Gastrocnemius medialis (tissue), 4 donors: ENCODE results near the gene MRPL20. TPM values are rescaled to one million over a fixed set of nuclear protein-coding genes. Genes with fewer than 3 reads are reported as not detected.

Source experiments
- ATAC-seq, 2 donors: fragments of 150-250 bp; one replicate each; pipeline ENCODE4 v1.9.1; 2016
- DNase-seq, 2 donors: peaks; one replicate each; pipeline ENCODE4 v3.0.0-alpha.2; 2019
- H3K27ac ChIP-seq, 4 donors: fragments of 200-600 bp; sonication (generic); 1 replicate in 1 of 4; 2 replicates in 3 of 4; pipeline ENCODE4 v1.5.1; 2016 to 2018; ENCODE audit warnings: mild to moderate bottlenecking in 2 of 4, moderate library complexity in 1 of 4
- H3K27me3 ChIP-seq, 3 donors: fragments of 200-600 bp; sonication (generic) in 2 of 3; 1 replicate in 1 of 3; 2 replicates in 2 of 3; pipeline versions ENCODE4 v1.5.1 to v1.6.0; 2016 to 2019; ENCODE audit warnings: mild to moderate bottlenecking in 1 of 3, moderate library complexity in 1 of 3
- H3K36me3 ChIP-seq, 2 donors: fragments of 200-600 bp; sonication (generic) in 1 of 2; one replicate each; pipeline ENCODE4 v1.5.1; 2017 to 2018
- H3K4me1 ChIP-seq, 2 donors: fragments of 200-600 bp; sonication (generic) in 1 of 2; one replicate each; pipeline ENCODE4 v1.5.1; 2016 to 2017; ENCODE audit warnings: mild to moderate bottlenecking in 2 of 2
- H3K4me3 ChIP-seq, 4 donors: fragments of 200-600 bp; sonication (generic) in 3 of 4; 1 replicate in 1 of 4; 2 replicates in 3 of 4; pipeline ENCODE4 v1.5.1; 2016 to 2019; ENCODE audit warnings: mild to moderate bottlenecking in 2 of 4
- H3K9me3 ChIP-seq, 3 donors: fragments of 200-600 bp; sonication (generic) in 2 of 3; 1 replicate in 1 of 3; 2 replicates in 2 of 3; pipeline ENCODE4 v1.5.1; 2016 to 2019
- CTCF ChIP-seq, 5 experiments: fragments of 450-650 bp in 3 of 5; fragments of 200-600 bp in 2 of 5; sonication (generic) in 2 of 5; IDR thresholded peaks in 4 of 5; conservative IDR thresholded peaks in 1 of 5; 1 replicate in 4 of 5; 2 replicates in 1 of 5; pipeline ENCODE4 v1.5.1; 2016 to 2019; ENCODE audit warnings: antibody characterized with exemption in 5 of 5, mild to moderate bottlenecking in 3 of 5, moderate library complexity in 3 of 5
- POLR2A ChIP-seq, 2 donors: fragments of 450-650 bp; IDR thresholded peaks; one replicate each; pipeline ENCODE4 v1.6.1; 2017; ENCODE audit warnings: antibody characterized with exemption in 2 of 2, mild to moderate bottlenecking in 2 of 2, moderate library complexity in 2 of 2
- in situ Hi-C, 4 donors: fragments of 200-750 bp; cut with MboI; loops; one replicate each; pipeline versions ENCODE4 v1.15.0 to v1.8.0; 2017; ENCODE audit warnings: low sequenced_read_pairs in 4 of 4
- intact Hi-C: fragments of 100-400 bp; cut with DNase I; formaldehyde crosslinking; loops from one replicate; pipeline ENCODE4 v1.15.1; 2023; ENCODE audit warnings: low total_unique reads
- total RNA-seq, 4 donors: library from RNA; depleted of rRNA; stranded (reverse); fragments of >200 nt; gene quantifications; one replicate each; pipeline versions ENCODE4 v1.1.0 to v1.2.3, GENCODE V29; 2016

The MRPL20 gene
- total RNA-seq, 4 donors from 2014 or later, result 167 to 260 (median 203) TPM

- Histone ChIP-seq H3K9me3 (no peaks in the 10 kb centered on the region), H3K4me1 (peaks cover 13 to 38% of the 10 kb centered on the region in 2 donors), H3K27ac (peak overlapping the region in 2 of 4 donors; percentile 9 to 28), H3K4me3 (no peak overlapping the region), H3K27me3 (peaks cover 8 to 33% (median 28%) of the 10 kb centered on the region in 3 donors), H3K36me3 (no peaks in the 10 kb centered on the region)
- DNase-seq (peak in 1 of 2 donors; percentile 12), ATAC-seq (no peak)
- TF ChIP-seq POLR2A (IDR thresholded peaks at IDR 0.05), result no peak
- no peak for TF ChIP-seq CTCF (IDR thresholded peaks at IDR 0.05 in 4 of 5, conservative IDR thresholded peaks at IDR 0.05 in 1 of 5)
- intact Hi-C loops (loop anchor here (1.0 kb wide), 1 partner anchor 18 kb away; no protein-coding TSS in a partner anchor), in situ Hi-C loops (no loop called here)
Measured at GRCh38 chr1:1354271-1355247, 52.5 kb downstream of the MRPL20 start.

GRCh38 chr1:1353389-1354151 is 53.5 kb downstream of the MRPL20 start:
- H3K4me1 ChIP-seq, result peaks cover 13 to 32% of the 10 kb centered on the region in 2 donors
- H3K27me3 ChIP-seq, result peaks cover 0 to 25% (median 25%) of the 10 kb centered on the region in 3 donors
- H3K36me3 ChIP-seq, result no peaks in the 10 kb centered on the region
- in situ Hi-C loops (no loop called here), intact Hi-C loops (loop anchor here (1.0 kb wide), 1 partner anchor 19 kb away; no protein-coding TSS in a partner anchor)
- H3K27ac ChIP-seq, result peak overlapping the region; percentile 11 to 67 (median 46)
- no peak overlapping the region for H3K4me3 ChIP-seq
- no peaks in the 10 kb centered on the region for H3K9me3 ChIP-seq
- ATAC-seq, result no peak
- no peak for TF ChIP-seq POLR2A (IDR thresholded peaks at IDR 0.05)
- no peak for TF ChIP-seq CTCF (IDR thresholded peaks at IDR 0.05 in 4 of 5, conservative IDR thresholded peaks at IDR 0.05 in 1 of 5)
- DNase-seq, result peak in 1 of 2 donors; percentile 17

GRCh38 chr1:1352786-1353388 is 54.2 kb downstream of the MRPL20 start:
- in situ Hi-C loops, result no loop called here
- Histone ChIP-seq H3K27ac (peak overlapping the region; percentile 11 to 67 (median 46)), H3K4me1 (peaks cover 16 to 35% of the 10 kb centered on the region in 2 donors), H3K9me3 (no peaks in the 10 kb centered on the region), H3K36me3 (no peaks in the 10 kb centered on the region), H3K27me3 (peaks cover 0 to 19% (median 18%) of the 10 kb centered on the region in 3 donors), H3K4me3 (no peak overlapping the region)
- ATAC-seq (no peak), DNase-seq (no peak)
- TF ChIP-seq CTCF (IDR thresholded peaks at IDR 0.05 in 4 of 5, conservative IDR thresholded peaks at IDR 0.05 in 1 of 5) (no peak), POLR2A (IDR thresholded peaks at IDR 0.05) (no peak)
- intact Hi-C loops, result no loop called here

Other genes with a start within 250 kb of the MRPL20 start
- gene TTLL10, start 233.4 kb downstream of the MRPL20 start, total RNA-seq, result under 1 TPM in 2 of 4 donors, not detected in 2; 0.13 to 0.16 TPM
- not detected for gene TNFRSF18, start 200.7 kb downstream of the MRPL20 start, total RNA-seq
- 1 to 10 TPM in 1 of 4 donors, under 1 TPM in 2, not detected in 1; 0.42 to 2.1 (median 0.46) TPM for gene TNFRSF4, start 193.1 kb downstream of the MRPL20 start, total RNA-seq
- 10 to 100 TPM; 51.0 to 94.2 (median 79.4) TPM for gene SDF4, start 175.3 kb downstream of the MRPL20 start, total RNA-seq
- gene B3GALT6, start 175.1 kb downstream of the MRPL20 start, total RNA-seq, result 10 to 100 TPM in 3 of 4 donors, 1 to 10 TPM in 1; 8.5 to 32.8 (median 20.6) TPM
- 1 to 10 TPM in 1 of 4 donors, not detected in 3; 2.7 TPM for gene C1QTNF12, start 160.6 kb downstream of the MRPL20 start, total RNA-seq
- 10 to 100 TPM; 31.3 to 42.3 (median 38.3) TPM for gene UBE2J2, start 133.4 kb downstream of the MRPL20 start, total RNA-seq
- gene SCNN1D, start 126.9 kb downstream of the MRPL20 start, total RNA-seq, result under 1 TPM in 3 of 4 donors, not detected in 1; 0.19 to 0.91 (median 0.66) TPM
- gene ACAP3, start 99.4 kb downstream of the MRPL20 start, total RNA-seq, result 10 to 100 TPM; 18.4 to 31.9 (median 25.8) TPM
- 10 to 100 TPM in 2 of 4 donors, 1 to 10 TPM in 2; 6.2 to 13.1 (median 9.5) TPM for gene PUSL1, start 98.7 kb downstream of the MRPL20 start, total RNA-seq
- gene INTS11, start 82.6 kb downstream of the MRPL20 start, total RNA-seq, result 10 to 100 TPM; 74.0 to 94.4 (median 84.7) TPM
- 10 to 100 TPM; 22.7 to 64.9 (median 34.0) TPM for gene CPTP, start 82.5 kb downstream of the MRPL20 start, total RNA-seq
- gene TAS1R3, start 76.0 kb downstream of the MRPL20 start, total RNA-seq, result under 1 TPM in 2 of 4 donors, not detected in 2; 0.20 to 0.44 TPM
- gene DVL1, start 57.9 kb downstream of the MRPL20 start, total RNA-seq, result 100 to 1,000 TPM; 196 to 311 (median 258) TPM
- gene MXRA8, start 48.7 kb downstream of the MRPL20 start, total RNA-seq, result 10 to 100 TPM; 13.9 to 41.9 (median 34.2) TPM
- 100 to 1,000 TPM; 165 to 450 (median 234) TPM for gene AURKAIP1, start 32.1 kb downstream of the MRPL20 start, total RNA-seq
- gene CCNL2, start 8.0 kb downstream of the MRPL20 start, total RNA-seq, result 10 to 100 TPM; 35.0 to 91.1 (median 43.7) TPM
- 1 to 10 TPM in 3 of 4 donors, under 1 TPM in 1; 0.16 to 1.8 (median 1.3) TPM for gene ANKRD65, start 14.0 kb upstream of the MRPL20 start, total RNA-seq
- gene VWA1, start 28.4 kb upstream of the MRPL20 start, total RNA-seq, result 1 to 10 TPM; 2.1 to 8.3 (median 6.0) TPM
- under 1 TPM in 1 of 4 donors, not detected in 3; 0.07 TPM for gene ATAD3C, start 42.4 kb upstream of the MRPL20 start, total RNA-seq
- gene ATAD3B, start 64.5 kb upstream of the MRPL20 start, total RNA-seq, result 1 to 10 TPM; 3.5 to 7.1 (median 5.9) TPM
- gene ATAD3A, start 104.9 kb upstream of the MRPL20 start, total RNA-seq, result 10 to 100 TPM; 22.9 to 47.9 (median 35.6) TPM
- 1 to 10 TPM in 3 of 4 donors, not detected in 1; 1.1 to 2.0 (median 1.9) TPM for gene TMEM240, start 133.3 kb upstream of the MRPL20 start, total RNA-seq
- 100 to 1,000 TPM; 141 to 235 (median 208) TPM for gene SSU72, start 167.6 kb upstream of the MRPL20 start, total RNA-seq
- gene FNDC10, start 192.8 kb upstream of the MRPL20 start, total RNA-seq, result 1 to 10 TPM in 1 of 4 donors, under 1 TPM in 2, not detected in 1; 0.20 to 1.3 (median 0.94) TPM
- 100 to 1,000 TPM in 2 of 4 donors, 10 to 100 TPM in 2; 66.4 to 154 (median 117) TPM for gene MIB2, start 208.2 kb upstream of the MRPL20 start, total RNA-seq
- gene MMP23B, start 224.9 kb upstream of the MRPL20 start, total RNA-seq, result under 1 TPM in 1 of 4 donors, not detected in 3; 0.62 TPM